NB4 (cell line): Measurements from ENCODE around the gene KIAA1217.

Experiments
- CTCF ChIP-seq: IDR thresholded peaks from one replicate; pipeline ENCODE4 v1.5.1; 2012; ENCODE audit warnings: low read depth, low read length
- MAX ChIP-seq: IDR thresholded peaks from 2 replicates; pipeline ENCODE4 v1.6.1; 2011; ENCODE audit warnings: low read depth, low read length
- MYC ChIP-seq: IDR thresholded peaks from 2 replicates; pipeline ENCODE4 v1.6.1; 2011; ENCODE audit warnings: low read depth, low read length

GRCh38 chr10:24363070-24363469, 154.1 kb downstream of the KIAA1217 start:
- TF ChIP-seq MAX (no peak), CTCF (no peak), MYC (no peak)
